ENCODE data around the gene PARVB. TPM values are rescaled to one million over a fixed set of nuclear protein-coding genes. Genes with fewer than 3 reads are reported as not detected.

PARVB gene
- polyA plus RNA-seq, 1 donor (not counting 4 experiments of a cell fraction or from before 2014, with no cell fraction given): 10.5 TPM

DNA sequence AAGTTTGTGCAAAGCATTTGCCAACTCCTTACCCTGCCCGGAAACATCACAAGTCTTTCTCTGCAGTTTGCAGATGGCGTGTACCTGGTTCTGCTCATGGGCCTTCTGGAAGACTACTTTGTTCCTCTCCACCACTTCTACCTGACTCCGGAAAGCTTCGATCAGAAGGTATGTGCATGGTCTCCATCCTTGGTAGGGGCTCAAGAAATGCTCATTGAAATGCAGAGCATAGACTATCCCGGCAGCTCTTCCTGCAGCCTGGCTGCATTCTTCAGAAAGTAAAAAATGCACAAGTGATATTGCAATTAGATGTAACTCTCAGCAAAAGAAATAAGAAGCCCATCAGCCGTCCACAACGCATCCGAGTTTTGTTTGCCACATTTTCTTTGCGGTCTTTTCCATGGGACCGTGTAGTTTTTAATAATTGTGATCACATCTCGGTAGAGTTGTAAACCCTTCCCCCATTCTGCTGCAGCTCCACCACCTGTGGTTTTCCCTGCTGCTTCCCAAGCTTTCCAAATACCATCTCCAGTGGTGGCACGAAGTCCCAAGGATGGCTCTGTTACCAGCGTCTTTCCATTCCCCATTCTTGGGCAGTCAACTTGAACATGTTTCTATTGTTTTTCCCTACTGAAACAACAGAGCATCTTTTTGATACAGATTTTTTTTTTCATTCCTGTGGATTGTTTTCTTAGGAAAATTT lies 134.0 kb downstream of the PARVB start:
- Histone ChIP-seq H3K27ac (ENCODE audit: control insufficient read depth, insufficient read depth, low read length) (no peak overlapping the region), H2AFZ (ENCODE audit: control insufficient read depth, low read length) (no peak overlapping the region)

DNA sequence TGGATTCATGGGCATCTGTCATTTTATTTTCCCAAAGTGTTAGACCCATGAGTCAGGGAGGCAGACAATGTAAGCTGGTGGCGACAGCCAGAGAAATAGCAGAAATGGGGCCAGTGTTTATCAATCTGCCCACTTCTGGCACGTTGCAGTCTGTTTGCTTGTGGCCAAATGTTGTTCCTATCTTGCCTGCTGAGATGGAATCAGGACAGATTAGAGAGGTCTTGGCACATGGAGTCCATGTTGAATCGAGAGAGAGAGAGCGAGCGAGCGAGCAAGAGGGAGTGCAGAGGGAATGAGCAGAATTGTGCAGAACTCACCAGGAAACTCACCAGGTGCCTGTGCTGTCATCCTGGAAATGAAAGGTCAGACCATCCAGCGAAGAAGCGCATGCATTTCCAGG lies 134.7 kb downstream of the PARVB start:
- no peaks in the 10 kb centered on the region for H3K4me1 ChIP-seq (ENCODE audit: control insufficient read depth, extremely low read depth, insufficient read depth, low read length)
- TF ChIP-seq, protein P1, sequence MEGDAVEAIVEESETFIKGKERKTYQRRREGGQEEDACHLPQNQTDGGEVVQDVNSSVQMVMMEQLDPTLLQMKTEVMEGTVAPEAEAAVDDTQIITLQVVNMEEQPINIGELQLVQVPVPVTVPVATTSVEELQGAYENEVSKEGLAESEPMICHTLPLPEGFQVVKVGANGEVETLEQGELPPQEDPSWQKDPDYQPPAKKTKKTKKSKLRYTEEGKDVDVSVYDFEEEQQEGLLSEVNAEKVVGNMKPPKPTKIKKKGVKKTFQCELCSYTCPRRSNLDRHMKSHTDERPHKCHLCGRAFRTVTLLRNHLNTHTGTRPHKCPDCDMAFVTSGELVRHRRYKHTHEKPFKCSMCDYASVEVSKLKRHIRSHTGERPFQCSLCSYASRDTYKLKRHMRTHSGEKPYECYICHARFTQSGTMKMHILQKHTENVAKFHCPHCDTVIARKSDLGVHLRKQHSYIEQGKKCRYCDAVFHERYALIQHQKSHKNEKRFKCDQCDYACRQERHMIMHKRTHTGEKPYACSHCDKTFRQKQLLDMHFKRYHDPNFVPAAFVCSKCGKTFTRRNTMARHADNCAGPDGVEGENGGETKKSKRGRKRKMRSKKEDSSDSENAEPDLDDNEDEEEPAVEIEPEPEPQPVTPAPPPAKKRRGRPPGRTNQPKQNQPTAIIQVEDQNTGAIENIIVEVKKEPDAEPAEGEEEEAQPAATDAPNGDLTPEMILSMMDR (optimal IDR thresholded peaks at IDR 0.05 in 1 of 3, IDR thresholded peaks at IDR 0.05 in 1 of 3, conservative IDR thresholded peaks at IDR 0.05 in 1 of 3; ENCODE audit: extremely low read depth in 1 of 3, insufficient read depth in 2 of 3, low read length in 3 of 3): no peak
- TF ChIP-seq EZH2 (IDR thresholded peaks at IDR 0.05; ENCODE audit: low read length): no peak
- no peak for DNase-seq (ENCODE audit: low read depth, low spot score)
- H4K20me1 ChIP-seq (ENCODE audit: control insufficient read depth, extremely low read depth, insufficient read depth, low read length): no peaks in the 10 kb centered on the region
- no peaks in the 10 kb centered on the region for H3K9me1 ChIP-seq (ENCODE audit: control insufficient read depth, extremely low read depth, insufficient read depth, low read length)
- H3K9me3 ChIP-seq (ENCODE audit: control insufficient read depth, low read depth, low read length): no peaks in the 10 kb centered on the region
- H3K4me2 ChIP-seq (ENCODE audit: control insufficient read depth, extremely low read depth, insufficient read depth, low read depth, low read length): no peak overlapping the region
- no peak overlapping the region for H3K27ac ChIP-seq (ENCODE audit: control insufficient read depth, insufficient read depth, low read length)
- no peak for FAIRE-seq
- no peaks in the 10 kb centered on the region for H3K36me3 ChIP-seq (ENCODE audit: control insufficient read depth in 2 of 2, extremely low read depth in 1 of 2, insufficient read depth in 2 of 2, low read length in 2 of 2)
- no peaks in the 10 kb centered on the region for H3K79me2 ChIP-seq (ENCODE audit: control insufficient read depth, insufficient read depth, low read length)
- no peaks in the 10 kb centered on the region for H3K27me3 ChIP-seq (ENCODE audit: control insufficient read depth, extremely low read depth, insufficient read depth, low read length)
- H2AFZ ChIP-seq (ENCODE audit: control insufficient read depth, low read length): no peak overlapping the region
- no peak overlapping the region for H3K4me3 ChIP-seq (ENCODE audit: control insufficient read depth in 2 of 3, extremely low read depth in 1 of 3, insufficient read depth in 2 of 3, low read depth in 1 of 3, low read length in 3 of 3)
- dilution Hi-C loops (cut with MboI; ENCODE audit: extremely low pct_ligation_motif_present, low sequenced_read_pairs): no loop called here
- H3K9ac ChIP-seq (ENCODE audit: control insufficient read depth, extremely low read depth, insufficient read depth, low read length): no peak overlapping the region

More for the DNA sequence above, 134.0 kb downstream of the PARVB start:
- dilution Hi-C loops (cut with MboI; ENCODE audit: extremely low pct_ligation_motif_present, low sequenced_read_pairs): no loop called here
- no peaks in the 10 kb centered on the region for H3K9me3 ChIP-seq (ENCODE audit: control insufficient read depth, low read depth, low read length)
- TF ChIP-seq EZH2 (IDR thresholded peaks at IDR 0.05; ENCODE audit: low read length): no peak
- TF ChIP-seq, protein P1 (optimal IDR thresholded peaks at IDR 0.05 in 1 of 3, IDR thresholded peaks at IDR 0.05 in 1 of 3, conservative IDR thresholded peaks at IDR 0.05 in 1 of 3; ENCODE audit: extremely low read depth in 1 of 3, insufficient read depth in 2 of 3, low read length in 3 of 3): no peak
- H3K4me2 ChIP-seq (ENCODE audit: control insufficient read depth, extremely low read depth, insufficient read depth, low read depth, low read length): no peak overlapping the region
- H3K79me2 ChIP-seq (ENCODE audit: control insufficient read depth, insufficient read depth, low read length): no peaks in the 10 kb centered on the region
- H3K27me3 ChIP-seq (ENCODE audit: control insufficient read depth, extremely low read depth, insufficient read depth, low read length): no peaks in the 10 kb centered on the region
- H3K36me3 ChIP-seq (ENCODE audit: control insufficient read depth in 2 of 2, extremely low read depth in 1 of 2, insufficient read depth in 2 of 2, low read length in 2 of 2): no peaks in the 10 kb centered on the region
- no peak overlapping the region for H3K4me3 ChIP-seq (ENCODE audit: control insufficient read depth in 2 of 3, extremely low read depth in 1 of 3, insufficient read depth in 2 of 3, low read depth in 1 of 3, low read length in 3 of 3)
- DNase-seq (ENCODE audit: low read depth, low spot score): no peak
- H3K9ac ChIP-seq (ENCODE audit: control insufficient read depth, extremely low read depth, insufficient read depth, low read length): no peak overlapping the region
- H3K4me1 ChIP-seq (ENCODE audit: control insufficient read depth, extremely low read depth, insufficient read depth, low read length): no peaks in the 10 kb centered on the region
- H3K9me1 ChIP-seq (ENCODE audit: control insufficient read depth, extremely low read depth, insufficient read depth, low read length): no peaks in the 10 kb centered on the region
- no peaks in the 10 kb centered on the region for H4K20me1 ChIP-seq (ENCODE audit: control insufficient read depth, extremely low read depth, insufficient read depth, low read length)
- no peak for FAIRE-seq
